ENCODE data around the gene RASD1.
A peak's percentile ranks its signal among the peaks of the same experiment; 100 is the strongest.

Gene RASD1

DNA sequence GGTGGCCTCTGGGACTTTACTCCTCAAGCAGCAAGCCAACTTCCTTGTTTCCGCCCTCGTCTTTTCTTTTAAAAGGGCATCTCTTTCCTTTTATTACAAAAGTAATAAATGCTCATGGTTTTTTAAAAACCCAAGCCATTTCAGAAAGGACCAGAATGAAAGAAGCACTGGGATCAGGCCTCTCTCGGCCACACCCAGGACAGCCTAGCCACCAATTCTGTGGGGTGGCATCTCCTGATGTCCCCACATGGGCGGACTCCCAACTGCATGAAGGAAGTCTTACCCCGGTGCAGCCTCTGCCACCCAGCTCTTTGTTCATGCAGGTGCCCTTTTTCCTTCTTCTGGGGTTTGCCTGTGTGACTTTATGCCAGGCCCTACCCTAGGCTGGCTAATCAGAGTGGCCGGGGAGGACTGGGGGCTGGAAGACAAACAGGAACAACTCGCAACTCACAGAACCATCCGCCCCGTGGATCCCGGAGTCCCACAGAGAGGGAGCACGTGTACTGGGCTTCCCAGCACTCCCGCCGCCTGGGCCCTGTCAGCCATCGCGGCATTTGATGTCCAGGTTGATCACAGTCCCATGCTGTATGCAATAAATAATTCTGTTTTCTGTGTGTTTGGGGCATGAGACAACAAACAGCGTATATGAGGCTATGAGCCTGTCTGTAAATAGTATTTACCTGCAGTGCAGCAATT, 2.6 kb upstream of the RASD1 start:
- H3K9me3 Mint-ChIP-seq, result no peaks in the 10 kb centered on the region
- no peak for DNase-seq
- H3K27ac Mint-ChIP-seq, result no peak overlapping the region

DNA sequence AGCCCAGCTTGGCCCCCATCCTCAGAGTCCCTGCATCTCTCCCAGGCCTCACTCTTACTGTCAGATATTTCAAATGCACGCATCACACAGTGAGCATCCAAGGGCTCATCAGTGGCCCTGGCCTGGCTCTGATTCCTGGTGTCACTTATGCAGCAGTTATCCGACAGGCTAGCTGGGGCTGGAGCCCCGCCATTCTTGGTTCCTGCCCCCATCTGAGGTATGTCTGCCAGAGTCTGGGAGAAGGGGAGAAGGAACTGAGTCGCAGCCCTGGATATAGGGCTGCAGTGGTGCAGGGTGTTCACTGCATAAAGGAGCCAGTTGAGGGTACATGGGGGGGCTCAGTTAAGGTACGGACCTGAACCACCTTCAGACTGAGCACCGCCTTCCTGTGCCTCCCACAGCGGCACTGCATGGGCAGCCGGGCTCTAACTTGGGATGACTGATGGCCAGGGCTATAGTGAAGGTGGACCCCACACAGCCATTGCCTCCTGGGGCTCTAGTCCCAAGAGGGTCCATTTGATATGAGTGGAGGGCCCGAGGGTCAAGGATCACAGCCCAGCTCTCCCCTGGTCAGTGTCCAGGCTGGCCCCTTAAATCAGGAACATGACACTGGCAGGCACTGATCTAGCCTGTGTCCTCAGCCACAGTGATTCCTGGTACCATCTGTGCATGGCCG, 1.8 kb upstream of the RASD1 start:
- Mint-ChIP-seq H3K4me3 (no peak overlapping the region), H3K9me3 (no peaks in the 10 kb centered on the region), H3K36me3 (ENCODE audit: low read depth) (no peaks in the 10 kb centered on the region), H3K4me1 (peaks cover 19% of the 10 kb centered on the region), H3K27me3 (peaks cover 16% of the 10 kb centered on the region), H3K27ac (no peak overlapping the region)
- DNase-seq (no peak), ATAC-seq (no peak)

More for the DNA sequence above, 2.6 kb upstream of the RASD1 start:
- Mint-ChIP-seq H3K27me3 (peaks cover 16% of the 10 kb centered on the region), H3K4me3 (no peak overlapping the region), H3K36me3 (ENCODE audit: low read depth) (no peaks in the 10 kb centered on the region), H3K4me1 (peaks cover 19% of the 10 kb centered on the region)
- ATAC-seq, result no peak

DNA sequence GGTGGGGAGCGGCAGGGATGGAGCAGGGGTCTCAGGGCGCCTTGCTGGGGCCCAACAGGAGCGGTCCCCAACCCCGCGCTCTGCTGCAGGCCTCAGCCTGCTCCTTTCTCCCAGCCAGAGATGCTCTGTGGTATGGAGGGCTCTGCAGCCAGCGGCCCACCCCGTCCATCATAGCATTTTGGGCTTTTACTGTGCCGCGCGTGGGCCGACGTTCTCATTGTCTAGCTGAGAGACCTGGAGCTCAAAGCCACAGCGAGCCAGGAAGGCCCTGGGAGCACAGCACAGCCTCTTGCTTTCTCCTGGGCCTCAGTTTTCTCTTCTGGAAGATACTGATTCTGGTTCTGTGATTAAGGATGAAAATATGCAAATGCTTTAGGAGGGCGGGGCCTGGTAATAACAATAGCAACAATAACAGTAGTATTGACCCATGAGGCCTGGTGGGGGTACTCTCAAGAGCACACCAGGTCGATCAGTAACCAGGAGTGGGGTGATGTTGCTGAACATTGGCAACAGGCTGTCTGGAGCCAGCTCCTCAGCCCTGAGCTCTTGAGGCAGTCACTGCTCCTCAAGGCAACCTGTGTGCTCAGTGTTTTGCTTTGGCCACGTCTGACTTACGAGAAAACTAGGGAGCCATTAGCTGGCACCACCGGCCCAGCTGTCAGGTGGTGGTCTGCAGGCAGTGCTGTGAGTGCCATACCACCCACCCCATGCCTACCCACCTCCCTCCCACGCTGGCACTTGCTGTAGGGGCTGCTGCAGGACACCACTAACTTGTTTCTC, 1.1 kb upstream of the RASD1 start:
- Mint-ChIP-seq H3K27ac (no peak overlapping the region), H3K4me1 (peaks cover 19% of the 10 kb centered on the region), H3K4me3 (no peak overlapping the region), H3K9me3 (no peaks in the 10 kb centered on the region), H3K27me3 (peaks cover 16% of the 10 kb centered on the region), H3K36me3 (ENCODE audit: low read depth) (peaks cover 4% of the 10 kb centered on the region)
- DNase-seq (no peak), ATAC-seq (no peak)

DNA sequence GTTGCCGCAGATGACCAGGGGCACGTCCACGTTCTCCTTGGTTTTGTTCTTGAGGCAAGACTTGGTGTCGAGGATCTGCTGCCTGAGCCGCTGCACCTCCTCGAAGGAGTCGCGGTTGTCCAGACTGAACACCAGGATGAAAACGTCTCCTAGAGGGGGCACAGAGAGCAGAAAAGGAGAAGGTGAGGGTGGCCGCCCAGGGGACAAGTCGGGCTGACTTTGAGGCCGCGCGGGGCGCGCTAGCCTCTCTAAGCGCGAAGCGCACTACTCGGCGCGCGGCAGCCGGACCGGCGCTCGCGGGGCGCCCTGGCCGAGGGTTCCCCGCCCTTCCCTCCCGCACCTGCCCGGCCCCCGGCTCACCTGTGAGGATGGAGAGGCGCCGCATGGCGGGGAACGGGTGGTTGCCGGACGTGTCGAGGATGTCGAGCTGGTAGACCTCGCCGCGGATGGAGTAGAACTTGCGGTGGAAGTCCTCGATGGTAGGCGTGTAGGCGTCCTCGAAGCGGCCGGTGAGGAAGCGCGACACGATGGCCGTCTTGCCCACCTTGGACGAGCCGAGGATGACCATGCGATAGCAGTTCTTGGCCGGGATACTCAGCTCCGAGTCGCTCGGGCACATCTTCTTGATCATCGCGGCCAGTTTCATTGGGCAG, 533 bp downstream of the RASD1 start:
- ATAC-seq (no peak), DNase-seq (peak; percentile 32)
- H3K27ac Mint-ChIP-seq, result peak overlapping the region; percentile 1
- peaks cover 19% of the 10 kb centered on the region for H3K4me1 Mint-ChIP-seq
- H3K27me3 Mint-ChIP-seq, result peaks cover 14% of the 10 kb centered on the region
- H3K4me3 Mint-ChIP-seq, result peak overlapping the region; percentile 46
- no peaks in the 10 kb centered on the region for H3K9me3 Mint-ChIP-seq
- H3K36me3 Mint-ChIP-seq (ENCODE audit: low read depth), result peaks cover 7% of the 10 kb centered on the region

DNA sequence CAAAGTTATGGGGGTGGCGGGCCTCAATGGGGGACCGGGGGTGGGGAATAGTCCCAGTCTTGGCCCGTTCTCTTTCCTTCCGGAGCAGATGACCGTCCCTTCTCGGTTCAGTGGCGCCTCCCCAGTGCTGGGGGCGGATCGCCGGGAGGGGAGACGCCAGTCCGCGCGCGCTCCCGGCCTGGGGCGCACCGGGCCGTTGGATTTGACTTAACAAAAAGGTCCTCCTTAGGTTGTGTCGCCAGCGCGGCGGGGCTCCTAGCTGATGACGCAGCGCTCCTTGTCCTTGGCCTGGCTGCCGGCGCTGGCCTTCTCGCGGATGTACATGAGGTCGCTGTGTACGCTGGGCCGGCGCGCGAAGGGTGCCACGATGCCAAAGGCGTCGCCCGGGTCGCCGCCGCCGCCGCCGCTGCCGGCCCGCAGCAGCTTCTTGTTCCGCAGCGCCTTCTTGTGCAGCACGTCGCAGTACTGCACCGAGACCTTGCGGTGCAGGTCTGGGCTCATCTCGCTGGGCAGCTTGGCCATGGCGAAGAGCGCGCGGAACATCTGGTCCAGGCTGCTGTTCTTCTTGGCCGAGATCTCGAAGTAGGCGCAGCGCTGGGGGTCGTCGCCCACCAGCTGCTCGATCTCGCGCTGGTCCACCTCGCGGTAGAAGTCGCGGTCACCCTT, 1.2 kb downstream of the RASD1 start:
- Mint-ChIP-seq H3K4me1 (peaks cover 19% of the 10 kb centered on the region), H3K27ac (peak overlapping the region; percentile 1), H3K27me3 (peaks cover 14% of the 10 kb centered on the region), H3K36me3 (ENCODE audit: low read depth) (peaks cover 7% of the 10 kb centered on the region), H3K9me3 (no peaks in the 10 kb centered on the region), H3K4me3 (peak overlapping the region; percentile 46)
- ATAC-seq (no peak), DNase-seq (peak; percentile 21)

DNA sequence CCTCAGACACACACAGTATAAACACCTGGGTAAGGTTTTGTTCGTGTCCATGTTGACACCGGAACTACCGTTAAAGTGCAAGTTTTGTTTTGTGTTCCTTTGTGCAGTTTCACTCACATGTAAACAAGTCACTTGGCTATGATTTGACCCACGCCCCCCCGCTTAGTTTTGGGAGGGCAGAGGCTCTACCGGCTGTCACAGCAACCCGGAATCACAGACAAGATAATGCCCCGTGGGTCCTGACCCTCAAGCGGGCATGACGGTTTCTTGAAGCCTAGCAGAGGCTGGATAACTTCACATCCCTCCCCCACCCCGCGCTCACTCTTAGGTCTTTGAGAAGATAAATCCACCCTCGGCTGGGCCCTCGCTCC, 1.7 kb downstream of the RASD1 start:
- ATAC-seq, result no peak
- peaks cover 19% of the 10 kb centered on the region for H3K4me1 Mint-ChIP-seq
- H3K27me3 Mint-ChIP-seq, result peaks cover 14% of the 10 kb centered on the region
- no peaks in the 10 kb centered on the region for H3K9me3 Mint-ChIP-seq
- no peak for DNase-seq
- no peak overlapping the region for H3K27ac Mint-ChIP-seq
- H3K4me3 Mint-ChIP-seq, result no peak overlapping the region
- peaks cover 7% of the 10 kb centered on the region for H3K36me3 Mint-ChIP-seq (ENCODE audit: low read depth)

DNA sequence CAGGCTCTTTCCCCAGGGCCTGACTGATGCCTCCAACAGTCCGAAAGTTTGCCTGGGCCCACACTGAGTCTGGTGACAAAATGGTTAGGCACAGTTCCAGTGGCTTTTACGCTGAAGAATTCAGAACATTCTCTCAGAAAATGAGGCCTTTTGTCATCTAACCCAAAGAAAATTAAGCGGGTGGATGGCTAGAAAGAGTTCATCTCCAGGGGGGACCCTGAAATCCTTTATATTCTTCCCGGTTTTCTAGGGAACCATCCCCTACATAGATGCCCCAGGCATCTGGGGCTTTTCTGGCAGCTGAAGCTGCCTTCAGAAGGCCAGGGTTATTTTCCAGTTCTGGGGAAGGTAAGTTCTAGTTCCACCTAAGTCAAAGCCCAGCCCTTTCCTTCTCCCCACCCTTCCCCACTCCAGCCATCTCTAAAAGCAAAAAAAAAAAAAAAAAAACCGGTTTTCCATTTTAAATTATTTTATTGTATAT, 2.2 kb downstream of the RASD1 start:
- H3K9me3 Mint-ChIP-seq, result no peaks in the 10 kb centered on the region
- peaks cover 19% of the 10 kb centered on the region for H3K4me1 Mint-ChIP-seq
- H3K27ac Mint-ChIP-seq, result no peak overlapping the region
- no peak overlapping the region for H3K4me3 Mint-ChIP-seq
- ATAC-seq (no peak), DNase-seq (no peak)
- peaks cover 14% of the 10 kb centered on the region for H3K27me3 Mint-ChIP-seq
- H3K36me3 Mint-ChIP-seq (ENCODE audit: low read depth), result peaks cover 7% of the 10 kb centered on the region

DNA sequence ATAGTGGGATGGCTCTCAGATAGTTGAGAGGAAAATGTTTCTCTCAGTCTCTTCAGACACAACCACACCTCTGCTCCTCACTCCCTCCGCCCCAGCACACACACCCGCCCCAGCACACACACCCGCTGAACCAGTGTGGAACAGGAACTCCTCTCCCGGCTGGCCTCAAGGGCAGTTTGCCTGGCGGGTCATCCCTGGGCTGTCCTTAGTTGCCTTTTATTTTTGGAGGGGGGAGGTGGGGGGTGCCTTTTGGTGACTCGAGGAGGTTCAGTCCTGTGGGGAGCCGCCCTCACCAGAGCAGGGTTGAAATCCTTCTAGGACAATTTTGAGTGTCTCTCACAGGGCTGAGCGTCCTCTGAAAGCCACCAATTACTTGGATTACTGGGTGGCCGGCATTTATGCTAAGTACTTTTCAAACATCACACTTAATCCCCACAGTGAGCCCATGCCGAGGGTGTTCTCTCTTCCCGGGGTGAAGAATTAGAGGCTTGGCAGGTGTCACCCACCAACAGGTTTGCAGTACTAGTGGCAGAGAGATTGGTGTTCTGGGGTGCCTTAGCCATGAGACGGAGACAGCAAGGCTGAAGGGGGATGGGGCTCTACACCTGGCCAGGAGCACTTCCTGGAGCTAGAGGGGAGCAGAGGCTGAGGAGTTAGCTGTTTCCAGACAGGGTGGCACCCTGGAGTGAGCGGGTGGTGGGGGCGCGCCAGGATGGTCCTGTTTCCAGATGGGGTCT, 2.8 kb downstream of the RASD1 start:
- DNase-seq, result no peak
- peak overlapping the region; percentile 26 for H3K27ac Mint-ChIP-seq
- no peak for ATAC-seq
- no peak overlapping the region for H3K4me3 Mint-ChIP-seq
- peaks cover 21% of the 10 kb centered on the region for H3K4me1 Mint-ChIP-seq
- no peaks in the 10 kb centered on the region for H3K9me3 Mint-ChIP-seq
- H3K36me3 Mint-ChIP-seq (ENCODE audit: low read depth), result peaks cover 7% of the 10 kb centered on the region
- H3K27me3 Mint-ChIP-seq, result peaks cover 14% of the 10 kb centered on the region

DNA sequence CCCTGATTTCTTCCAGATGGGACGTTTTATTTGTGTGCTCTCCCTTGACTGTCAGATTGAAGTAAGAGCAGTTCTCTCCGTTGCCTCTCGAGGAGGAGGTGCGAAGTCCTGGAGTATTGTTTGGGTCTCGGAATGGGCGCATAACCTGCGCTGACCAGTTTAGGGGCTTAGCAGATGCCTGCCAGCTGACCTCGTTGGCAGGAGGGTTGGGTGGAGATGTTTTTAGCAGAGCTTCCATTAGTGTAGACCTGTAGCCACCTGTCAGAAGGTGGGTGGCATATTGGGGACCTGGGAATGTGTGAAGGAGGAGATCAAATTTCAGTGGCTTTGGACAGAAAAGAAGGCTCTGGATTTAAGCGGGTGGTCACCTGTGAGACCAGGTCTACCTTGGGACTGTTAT, 3.6 kb downstream of the RASD1 start:
- H3K27me3 Mint-ChIP-seq, result peaks cover 14% of the 10 kb centered on the region
- peaks cover 27% of the 10 kb centered on the region for H3K4me1 Mint-ChIP-seq
- ATAC-seq (no peak), DNase-seq (no peak)
- H3K9me3 Mint-ChIP-seq, result no peaks in the 10 kb centered on the region
- peaks cover 12% of the 10 kb centered on the region for H3K36me3 Mint-ChIP-seq (ENCODE audit: low read depth)
- H3K4me3 Mint-ChIP-seq, result no peak overlapping the region
- H3K27ac Mint-ChIP-seq, result no peak overlapping the region

DNA sequence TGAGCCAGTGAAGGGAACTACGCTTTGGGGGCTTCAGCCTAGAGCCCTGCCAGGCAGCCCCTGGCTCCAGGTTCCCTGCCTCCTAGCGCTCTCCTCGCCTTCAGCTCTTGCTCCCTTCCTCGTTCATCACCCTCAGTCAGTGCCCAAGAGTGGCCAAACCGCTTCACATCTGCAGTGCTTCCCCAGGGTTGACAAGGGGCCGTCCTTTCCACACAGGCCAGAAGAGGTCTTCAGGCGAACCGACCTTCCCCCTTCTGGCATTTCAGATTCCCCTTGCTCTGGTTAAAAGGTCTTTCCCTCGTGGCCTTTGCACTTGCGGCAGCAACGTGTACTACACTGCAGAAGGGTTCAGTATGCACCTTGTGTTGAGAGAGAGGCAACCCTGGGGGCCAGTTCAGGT, 4.1 kb downstream of the RASD1 start:
- no peak for ATAC-seq
- no peak for DNase-seq
- Mint-ChIP-seq H3K4me1 (peaks cover 27% of the 10 kb centered on the region), H3K27ac (no peak overlapping the region), H3K27me3 (peaks cover 14% of the 10 kb centered on the region), H3K4me3 (no peak overlapping the region), H3K9me3 (no peaks in the 10 kb centered on the region), H3K36me3 (ENCODE audit: low read depth) (peaks cover 16% of the 10 kb centered on the region)

DNA sequence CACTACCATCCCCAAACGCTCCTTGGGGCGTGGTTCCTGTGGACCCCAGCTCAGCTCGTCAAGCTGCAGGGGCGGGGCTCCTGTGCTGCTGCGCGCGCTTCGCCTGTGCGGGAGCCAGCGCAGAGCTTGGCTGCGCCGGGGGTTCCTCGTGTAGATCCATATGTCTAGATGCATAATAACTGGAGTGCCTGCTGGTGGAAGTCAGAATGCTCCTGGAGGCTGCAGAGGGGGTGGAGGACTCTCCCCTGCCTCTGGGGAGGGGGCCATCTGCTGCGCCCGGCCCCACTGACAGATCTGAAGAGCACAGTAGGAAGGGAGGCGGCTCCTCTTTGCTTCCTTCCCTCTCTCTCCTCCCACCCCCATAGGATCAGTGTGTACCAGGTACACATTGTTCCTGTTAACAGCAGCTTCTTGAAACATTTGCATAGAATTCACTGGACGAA, 4.6 kb downstream of the RASD1 start:
- H3K4me3 Mint-ChIP-seq, result no peak overlapping the region
- DNase-seq (no peak), ATAC-seq (no peak)
- H3K4me1 Mint-ChIP-seq, result peaks cover 31% of the 10 kb centered on the region
- H3K27ac Mint-ChIP-seq, result no peak overlapping the region
- peaks cover 19% of the 10 kb centered on the region for H3K36me3 Mint-ChIP-seq (ENCODE audit: low read depth)
- H3K27me3 Mint-ChIP-seq, result peaks cover 14% of the 10 kb centered on the region
- H3K9me3 Mint-ChIP-seq, result no peaks in the 10 kb centered on the region

DNA sequence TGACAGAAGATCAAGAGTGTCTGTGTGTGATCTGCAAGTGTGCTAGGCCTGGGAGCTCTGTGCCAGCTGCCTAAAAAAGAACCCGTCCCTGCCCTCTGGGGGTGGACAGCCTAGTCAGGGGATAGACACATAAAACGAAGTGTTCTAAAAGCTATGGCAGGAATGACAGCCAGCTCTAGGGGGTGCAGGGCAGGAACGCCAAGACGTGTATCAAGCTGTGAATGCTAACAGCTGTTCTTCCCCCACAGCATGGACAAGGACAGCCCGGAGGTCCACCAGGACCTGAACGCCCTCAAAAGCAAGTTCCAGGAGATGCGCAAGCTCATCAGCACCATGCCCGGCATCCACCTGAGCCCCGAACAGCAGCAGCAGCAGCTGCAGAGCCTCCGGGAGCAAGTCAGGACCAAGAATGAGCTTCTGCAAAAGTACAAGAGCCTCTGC, 5.1 kb downstream of the RASD1 start:
- no peak overlapping the region for H3K27ac Mint-ChIP-seq
- ATAC-seq (no peak), DNase-seq (no peak)
- peaks cover 19% of the 10 kb centered on the region for H3K36me3 Mint-ChIP-seq (ENCODE audit: low read depth)
- H3K4me3 Mint-ChIP-seq, result no peak overlapping the region
- H3K4me1 Mint-ChIP-seq, result peaks cover 31% of the 10 kb centered on the region
- peaks cover 14% of the 10 kb centered on the region for H3K27me3 Mint-ChIP-seq
- no peaks in the 10 kb centered on the region for H3K9me3 Mint-ChIP-seq

DNA sequence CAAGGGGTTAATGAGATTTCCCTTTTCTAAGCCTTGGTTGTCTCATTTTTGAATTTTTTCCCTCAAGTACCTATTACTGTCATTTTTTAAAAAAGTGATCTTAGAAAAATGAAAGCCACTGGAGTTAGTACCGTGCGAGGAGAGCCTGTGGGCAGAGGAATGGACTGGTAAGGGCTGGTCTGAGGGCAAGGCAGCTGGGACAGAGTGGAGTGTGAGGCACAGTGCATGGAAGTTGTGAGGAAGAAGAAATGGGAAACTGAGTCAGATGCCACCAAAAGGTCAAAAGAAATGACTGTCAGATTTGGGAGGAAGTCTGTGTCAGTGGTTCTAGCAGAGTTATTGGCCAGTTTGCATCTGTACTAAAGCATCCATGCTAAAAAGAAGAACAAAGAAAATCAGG, 8.2 kb downstream of the RASD1 start:
- Mint-ChIP-seq H3K9me3 (no peaks in the 10 kb centered on the region), H3K36me3 (ENCODE audit: low read depth) (peaks cover 27% of the 10 kb centered on the region), H3K27ac (no peak overlapping the region), H3K4me1 (peaks cover 39% of the 10 kb centered on the region), H3K4me3 (no peak overlapping the region), H3K27me3 (no peaks in the 10 kb centered on the region)
- DNase-seq (no peak), ATAC-seq (no peak)

Data from activated naive CD8-positive, alpha-beta T cell treated with anti-CD3 and anti-CD28 coated beads, Interleukin-2, amount 50 U/mL, for 24 hours (primary cell).